DMS 273 treated with DMSO at 0.1 percent for 48 hours (cell line): ENCODE results near the gene METTL22.
"Not testable (repeated sequence)": the region's sequence is repeated elsewhere in the genome, so short reads cannot be mapped to it uniquely, and the experiment has no call there.

Experiments used
- DNase-seq: peaks from one replicate; lab custom pipeline; 2025; lab: John Stamatoyannopoulos, UW

METTL22 gene

DNA sequence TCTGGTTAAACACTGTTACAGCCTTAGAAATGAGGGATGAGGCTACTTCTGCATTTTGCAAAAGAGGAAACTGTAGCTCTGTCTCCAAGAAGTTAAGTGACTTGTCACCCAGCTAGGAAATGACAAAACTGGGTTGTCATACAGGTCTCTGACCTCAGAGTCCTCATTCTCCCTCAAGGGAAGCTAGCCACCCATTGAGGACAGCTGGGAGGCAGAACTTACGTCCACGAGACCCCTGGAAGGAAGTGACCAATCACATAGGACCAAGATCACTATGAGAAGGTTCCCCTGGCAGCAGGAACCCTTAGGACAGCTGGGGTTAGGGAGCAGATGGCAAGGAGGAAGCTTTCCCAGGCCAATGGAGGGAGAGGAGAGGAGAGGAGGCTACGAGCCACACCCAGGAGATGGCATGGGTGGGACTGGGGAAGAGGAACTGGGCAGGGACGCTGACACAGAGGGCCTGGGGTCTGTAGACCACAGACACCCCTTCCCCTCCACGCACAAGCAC is 11.2 kb downstream of the METTL22 start:
- DNase-seq: no peak

DNA sequence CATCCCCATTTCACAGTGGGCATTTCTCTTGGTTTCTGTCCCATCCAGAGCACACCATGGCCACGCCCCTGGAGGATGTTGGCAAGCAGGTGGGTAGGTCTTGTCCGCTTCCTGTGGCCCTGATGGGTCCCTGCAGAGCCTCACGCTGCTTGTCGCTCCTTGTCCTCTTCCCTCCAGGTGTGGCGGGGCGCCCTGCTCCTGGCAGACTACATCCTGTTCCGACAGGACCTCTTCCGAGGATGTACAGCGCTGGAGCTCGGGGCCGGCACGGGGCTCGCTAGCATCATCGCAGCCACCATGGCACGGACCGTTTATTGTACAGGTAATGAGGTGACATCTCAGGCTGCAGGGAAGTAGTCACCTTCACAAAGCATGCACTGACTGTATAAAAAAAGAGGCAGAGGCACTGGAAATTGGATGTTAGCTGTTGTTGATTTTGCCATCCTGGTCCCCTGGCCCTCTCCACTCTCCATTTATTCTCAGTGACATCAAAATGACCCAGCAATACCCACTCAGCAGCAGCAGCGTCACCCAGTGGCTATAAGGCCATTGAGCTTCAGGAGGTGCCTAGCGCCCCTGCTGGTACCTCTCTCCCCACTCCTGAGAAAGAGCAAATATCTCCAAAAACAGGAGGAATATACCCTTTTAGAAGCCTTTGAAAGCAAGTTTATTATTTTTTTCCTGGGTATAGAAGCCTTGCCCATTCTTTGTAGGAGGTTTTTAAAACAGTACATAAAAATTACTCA is 13.7 kb downstream of the METTL22 start:
- DNase-seq: no peak

DNA sequence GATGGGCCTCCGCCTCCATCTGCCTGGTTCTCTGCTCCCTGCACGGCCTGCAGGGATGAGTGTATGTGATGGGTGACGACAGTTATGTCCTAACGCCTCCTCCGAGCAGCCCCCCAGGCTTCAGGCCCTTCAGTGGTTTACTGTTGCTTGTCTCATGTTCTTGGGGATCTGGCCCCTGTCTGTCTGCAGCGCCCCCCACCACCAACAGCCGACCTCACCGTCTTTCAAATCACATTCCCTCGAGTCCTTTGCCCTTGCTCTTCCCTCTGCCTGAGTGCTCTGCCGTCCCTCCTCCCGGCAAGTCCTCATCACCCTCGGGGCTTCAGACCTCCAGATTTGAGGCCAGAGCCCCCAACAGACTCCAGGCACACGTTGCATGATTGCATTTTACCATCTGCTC is 18.2 kb downstream of the METTL22 start:
- DNase-seq: no peak

DNA sequence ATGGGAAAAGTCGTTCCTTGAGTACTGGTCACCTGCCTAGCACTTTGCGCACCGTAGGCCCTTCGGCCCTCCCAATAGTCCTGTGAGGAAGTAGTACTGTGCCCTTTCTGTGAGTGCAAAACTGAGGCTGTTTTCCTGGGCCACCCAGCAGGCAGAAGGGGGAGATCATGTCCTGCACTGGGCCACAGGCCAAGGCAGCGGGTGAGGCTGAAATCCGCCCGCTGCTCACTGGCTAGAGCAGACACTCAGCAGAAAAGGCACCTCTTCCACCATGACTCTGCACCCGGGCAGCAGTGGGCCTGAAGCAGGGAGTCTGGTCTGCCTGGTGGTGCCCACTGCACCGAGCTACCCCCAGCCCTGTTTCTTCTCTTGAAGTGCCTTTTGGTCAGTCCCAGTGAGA is 20.2 kb downstream of the METTL22 start:
- DNase-seq: no peak

DNA sequence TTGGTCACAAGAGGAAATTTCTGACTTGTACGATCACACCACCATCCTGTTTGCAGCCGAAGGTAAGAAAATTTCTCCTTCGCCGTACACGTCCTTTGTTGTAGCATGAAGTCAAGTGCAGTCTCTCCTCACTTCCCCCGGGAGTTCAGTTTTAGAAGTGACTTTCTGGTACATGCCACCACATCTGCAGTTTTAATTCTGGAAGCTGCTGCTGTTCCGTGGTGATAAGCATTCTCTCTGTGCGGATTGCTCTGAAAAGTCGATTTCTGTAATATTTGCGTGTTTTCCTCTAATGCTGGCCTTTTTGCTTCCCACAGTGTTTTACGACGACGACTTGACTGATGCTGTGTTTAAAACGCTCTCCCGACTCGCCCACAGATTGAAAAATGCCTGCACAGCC is 20.6 kb downstream of the METTL22 start:
- no peak for DNase-seq

DNA sequence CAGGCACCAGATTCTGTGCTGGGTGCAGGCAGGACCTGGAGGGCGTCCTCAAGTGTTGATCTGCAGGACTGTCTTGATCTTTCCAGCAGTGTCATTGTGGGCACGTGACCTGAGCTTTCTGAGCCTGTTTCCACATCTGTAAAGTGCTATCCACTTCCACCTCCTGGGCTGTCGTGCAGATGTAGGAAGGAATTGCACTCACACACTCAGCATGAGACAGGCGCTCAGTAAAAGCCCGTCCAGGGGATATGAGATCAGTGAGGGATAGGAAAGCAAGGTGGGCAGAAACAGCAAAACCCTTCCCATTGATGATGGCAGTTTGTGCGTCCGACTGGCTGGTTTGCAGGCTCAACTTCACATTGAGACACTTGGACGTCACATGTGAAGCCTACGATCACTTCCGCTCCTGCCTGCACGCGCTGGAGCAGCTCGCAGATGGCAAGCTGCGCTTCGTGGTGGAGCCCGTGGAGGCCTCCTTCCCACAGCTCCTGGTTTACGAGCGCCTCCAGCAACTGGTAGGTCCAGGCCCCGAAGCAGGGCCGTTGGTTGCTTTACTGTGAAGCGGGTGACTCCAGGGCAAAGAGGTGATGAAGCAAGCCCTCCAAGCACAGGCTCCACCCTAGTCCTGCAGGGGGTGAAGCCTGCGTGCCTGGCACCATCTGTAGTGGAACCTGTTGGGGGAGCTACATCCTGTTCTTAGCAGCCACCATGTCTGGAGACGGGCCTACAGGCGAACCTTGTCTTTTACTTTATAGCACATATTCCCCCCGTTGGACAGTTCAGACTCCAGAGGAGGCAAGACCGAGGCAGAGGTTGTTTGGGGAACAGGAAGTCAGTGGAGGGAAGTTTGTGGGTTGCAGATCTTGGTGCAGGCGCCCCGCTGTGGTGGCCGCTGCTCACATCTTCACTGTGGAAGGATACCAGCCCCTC is 23.0 kb downstream of the METTL22 start:
- no peak for DNase-seq

DNA sequence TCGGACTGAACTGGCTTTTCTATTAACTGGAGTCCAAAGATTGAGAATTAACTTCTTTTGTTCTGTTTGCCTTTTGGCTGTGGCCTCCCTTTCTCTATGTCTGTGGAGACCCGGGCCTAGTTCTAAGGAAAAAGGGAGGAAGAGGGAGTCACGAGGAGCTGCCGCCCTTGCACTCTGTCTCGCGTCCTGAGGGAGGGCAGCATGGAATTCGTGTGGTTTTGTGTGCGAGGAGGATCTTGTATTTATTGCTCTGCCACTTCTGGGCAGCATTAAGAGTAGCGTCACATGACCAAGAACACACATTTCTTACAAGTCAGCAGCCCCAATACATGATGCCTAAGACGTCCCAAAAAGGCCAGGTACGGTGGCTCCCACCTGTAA is 23.6 kb downstream of the METTL22 start:
- DNase-seq: no peak

DNA sequence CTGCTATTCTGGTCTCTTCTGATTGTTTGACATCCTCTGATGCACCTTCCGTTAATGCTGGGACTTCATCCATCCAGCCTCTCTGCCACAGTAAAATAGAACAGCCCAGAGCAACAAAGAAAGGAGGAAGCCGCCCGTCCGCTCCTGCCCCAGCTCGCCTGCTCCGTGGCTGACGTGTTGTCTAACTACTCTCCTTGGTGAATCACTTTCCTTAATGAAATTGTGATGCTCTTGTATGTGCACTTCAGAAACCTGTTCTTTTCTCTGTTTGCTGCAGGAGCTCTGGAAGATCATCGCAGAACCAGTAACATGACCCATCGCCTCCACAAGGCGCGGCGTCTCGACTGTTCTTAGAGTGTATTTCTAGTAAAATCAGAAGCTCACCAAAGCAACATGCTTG is 24.3 kb downstream of the METTL22 start:
- DNase-seq: no peak

DNA sequence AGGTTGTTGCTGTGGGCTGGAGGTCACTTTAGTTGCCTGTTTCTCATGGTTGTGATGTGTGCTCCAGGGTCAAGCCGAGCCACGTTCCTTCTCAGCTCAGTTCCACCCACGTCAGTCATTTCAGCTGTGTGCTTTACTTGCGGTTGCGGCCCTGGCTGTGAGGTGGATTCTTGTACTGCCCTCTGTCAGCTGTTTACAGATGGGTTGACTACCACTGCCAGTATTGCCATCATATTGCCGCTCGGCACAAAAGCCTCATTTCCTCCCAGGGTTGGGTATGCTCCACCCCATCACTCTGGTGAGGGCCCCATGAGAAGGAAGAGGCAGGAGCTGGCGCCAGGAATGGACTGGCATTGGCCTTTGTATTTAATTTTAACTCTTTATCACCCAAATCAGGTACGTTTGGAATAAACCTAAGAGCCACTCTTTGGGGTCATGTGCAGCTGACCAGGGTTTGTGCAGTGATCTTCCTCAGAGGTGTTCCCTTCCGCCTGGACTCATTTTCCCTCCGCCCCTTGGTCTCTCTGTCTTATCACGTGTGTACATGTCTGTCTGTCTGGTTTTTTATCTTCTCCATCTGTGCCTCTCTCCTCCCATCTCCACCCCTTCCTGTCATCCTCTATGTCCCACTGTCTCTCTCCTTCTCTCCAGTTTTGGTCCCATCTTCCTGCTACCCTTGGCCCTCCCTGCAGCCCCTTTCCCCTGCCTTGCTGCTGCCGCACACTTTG is 25.0 kb downstream of the METTL22 start:
- DNase-seq: no peak

DNA sequence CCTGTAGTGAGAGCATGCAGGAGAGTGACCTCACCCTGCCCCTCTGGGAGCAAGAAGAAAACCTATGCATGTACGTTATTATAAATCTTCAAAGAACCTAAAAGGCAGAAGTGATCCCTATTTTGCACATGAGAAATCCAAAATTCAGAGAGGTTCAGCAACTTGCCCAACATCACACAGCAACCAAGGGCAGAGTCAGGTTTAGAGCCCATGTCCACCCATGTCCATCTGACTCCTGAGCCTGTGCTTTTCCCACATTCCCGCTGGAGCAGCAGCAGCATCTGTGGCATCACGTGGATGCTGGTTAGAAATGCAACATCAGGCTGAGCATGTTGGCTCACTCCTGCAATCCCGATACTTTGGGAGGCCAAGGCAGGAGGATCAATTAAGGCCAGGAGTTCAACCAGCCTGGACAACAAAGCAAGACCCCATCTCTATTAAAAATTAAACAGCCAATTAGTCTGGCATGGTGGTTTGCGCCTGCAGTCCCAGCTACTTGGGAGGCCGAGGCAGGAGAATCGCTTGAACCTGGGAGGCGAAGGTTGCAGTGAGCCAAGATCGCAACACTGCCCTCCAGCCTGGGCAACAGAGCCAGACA is 26.3 kb downstream of the METTL22 start:
- no peak for DNase-seq

DNA sequence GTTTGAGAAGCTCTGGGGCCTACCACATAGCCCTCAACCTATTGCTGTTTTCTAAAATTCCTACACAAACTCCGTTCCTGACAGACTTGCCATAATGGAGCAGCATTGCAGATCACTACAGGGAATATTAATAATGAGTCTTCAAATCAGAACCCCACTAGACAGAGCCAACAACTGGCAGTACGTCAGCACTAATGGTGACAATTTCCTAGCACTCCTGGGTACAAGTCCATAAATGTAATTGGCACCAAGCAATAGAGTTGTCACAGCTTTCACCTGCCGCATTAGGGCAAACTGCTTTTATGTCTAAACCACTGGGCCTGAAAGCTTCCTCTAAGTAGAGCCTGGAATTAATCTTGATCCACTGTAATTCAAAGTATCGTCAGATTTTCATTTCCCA is 27.4 kb downstream of the METTL22 start:
- no peak for DNase-seq

DNA sequence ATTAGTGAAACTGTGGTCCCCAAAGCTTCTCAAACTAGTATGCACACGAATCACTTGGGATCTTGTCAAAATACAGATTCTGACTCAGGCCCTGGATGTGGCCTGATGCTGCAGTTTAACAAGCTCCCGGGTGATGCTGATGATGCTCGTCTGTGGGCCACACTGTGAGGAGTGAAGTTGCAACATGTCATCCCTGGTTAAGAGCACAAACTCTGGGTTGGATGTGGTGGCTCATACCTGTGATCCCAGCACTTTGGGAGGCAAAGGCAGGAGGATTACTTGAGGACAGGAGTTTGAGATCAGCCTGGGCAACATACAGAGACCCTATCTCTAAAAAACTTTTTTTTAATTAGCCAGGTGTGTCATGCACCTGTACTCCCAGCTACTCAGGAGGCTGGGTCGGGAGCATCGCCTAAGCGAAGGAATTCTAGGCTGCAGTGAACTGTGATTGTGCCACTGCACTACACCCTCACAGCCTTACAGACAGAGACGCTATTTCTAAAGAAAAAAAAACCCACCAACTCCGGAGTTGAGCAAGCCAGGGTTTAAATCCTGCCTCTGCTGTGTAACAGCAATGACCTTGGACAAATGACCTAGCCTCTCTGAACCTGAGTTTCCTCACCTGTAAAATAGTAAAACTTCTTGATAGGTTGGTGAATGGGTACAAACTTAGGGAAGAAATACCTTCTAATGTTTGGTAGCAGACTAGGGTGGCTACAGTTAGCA is 28.5 kb downstream of the METTL22 start:
- no peak for DNase-seq

DNA sequence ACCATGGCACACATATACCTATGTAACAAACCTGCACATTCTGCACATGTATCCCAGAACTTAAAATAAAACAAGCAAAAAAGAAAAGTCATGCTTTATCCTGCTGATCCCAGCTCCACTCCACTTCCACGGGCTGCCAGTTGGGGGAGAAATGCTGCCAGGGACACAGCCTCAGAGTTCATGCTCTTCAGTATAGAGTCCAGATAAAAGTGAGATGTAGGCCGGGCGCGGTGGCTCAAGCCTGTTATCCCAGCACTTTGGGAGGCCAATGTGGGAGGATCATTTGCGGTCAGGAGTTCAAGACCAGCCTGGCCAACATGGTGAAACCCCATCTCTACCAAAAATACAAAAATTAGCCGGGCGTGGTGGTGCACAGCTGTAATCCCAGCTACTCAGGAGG is 30.5 kb downstream of the METTL22 start:
- DNase-seq: not testable (repeated sequence)

DNA sequence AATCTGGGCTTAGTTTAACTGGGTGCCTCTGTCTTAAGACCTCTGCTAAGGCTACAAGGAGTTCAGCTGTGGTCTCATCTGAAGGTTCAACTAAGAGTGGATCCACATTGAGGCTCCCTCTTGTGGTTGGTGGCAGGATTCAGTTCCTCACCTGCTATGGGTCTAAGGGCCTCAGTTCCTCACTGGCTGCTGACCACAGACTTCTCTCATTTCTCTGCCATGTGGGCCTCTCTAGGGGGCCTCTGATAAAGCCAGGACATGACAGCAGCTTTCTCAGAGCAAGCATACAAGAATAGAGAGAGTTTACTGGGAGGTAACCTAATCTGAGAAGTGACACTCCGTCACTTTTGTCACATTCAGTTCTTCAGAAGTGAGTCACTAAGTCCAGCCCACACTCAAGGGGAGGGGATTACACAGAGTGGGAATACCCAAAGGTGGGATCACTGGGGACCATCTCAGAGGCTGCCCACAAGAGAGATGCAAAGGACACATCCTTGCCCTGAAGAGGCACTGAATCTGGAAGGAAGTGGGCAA is 33.8 kb downstream of the METTL22 start:
- DNase-seq: no peak

DNA sequence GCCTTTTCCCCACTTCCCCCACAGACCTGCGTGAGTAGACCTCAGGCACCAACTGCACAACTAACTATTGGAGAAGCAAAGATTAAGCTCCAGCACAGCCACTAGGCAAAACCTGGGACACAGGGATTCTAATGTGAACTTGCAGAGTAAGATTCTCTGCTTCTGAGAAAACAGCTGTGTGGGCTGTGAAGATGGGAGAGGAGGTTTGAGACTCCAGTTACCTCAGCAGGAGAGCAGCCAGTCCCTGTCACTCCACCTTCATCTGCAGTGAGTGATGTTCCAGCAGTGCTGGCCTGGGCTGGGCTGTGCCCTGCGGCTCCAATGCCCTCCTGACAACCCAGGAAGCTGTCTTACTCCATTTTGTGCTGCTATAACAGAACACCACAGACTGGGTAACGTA is 34.9 kb downstream of the METTL22 start:
- no peak for DNase-seq

DNA sequence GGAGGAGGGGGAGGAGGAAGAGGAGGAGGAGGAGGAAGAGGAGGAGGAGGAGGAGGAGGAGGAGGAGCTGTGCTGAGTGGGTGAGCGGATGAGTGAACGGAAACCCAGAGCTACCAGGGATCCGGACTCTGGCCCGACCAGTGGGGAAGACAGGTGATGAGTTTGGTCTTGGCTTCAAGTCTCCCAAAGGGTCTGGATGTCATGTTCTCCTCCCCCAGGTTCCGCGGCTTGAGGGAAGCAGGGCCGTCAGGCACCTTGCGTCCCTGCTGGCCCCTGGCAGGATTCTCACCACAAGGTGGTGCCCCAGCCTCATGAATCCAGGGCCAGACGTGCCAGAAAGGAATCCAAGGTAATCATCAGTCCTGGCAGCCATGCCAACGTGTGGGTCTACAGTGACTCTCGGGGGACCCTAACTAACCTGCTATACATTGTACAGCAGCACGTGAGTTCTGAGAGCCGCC is 39.4 kb downstream of the METTL22 start:
- peak; percentile 50 for DNase-seq

DNA sequence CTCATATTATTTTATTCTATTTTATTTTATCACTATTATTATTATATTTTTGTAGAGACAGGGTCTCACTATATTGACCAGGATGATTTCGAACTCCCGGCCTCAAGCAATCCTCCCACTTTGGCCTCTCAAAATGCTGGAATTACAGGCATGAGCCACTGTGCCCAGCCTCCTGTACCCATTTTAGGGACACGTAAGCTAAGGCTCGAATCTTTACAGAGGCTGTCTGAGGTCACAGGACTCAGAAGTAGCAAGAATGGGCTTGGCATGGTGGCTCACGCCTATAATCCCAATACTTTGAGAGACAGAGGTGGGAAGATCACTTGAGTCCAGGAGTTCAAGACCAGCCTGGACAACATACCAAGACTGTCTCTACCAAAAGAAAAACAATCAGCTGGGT is 40.2 kb downstream of the METTL22 start:
- DNase-seq: no peak

DNA sequence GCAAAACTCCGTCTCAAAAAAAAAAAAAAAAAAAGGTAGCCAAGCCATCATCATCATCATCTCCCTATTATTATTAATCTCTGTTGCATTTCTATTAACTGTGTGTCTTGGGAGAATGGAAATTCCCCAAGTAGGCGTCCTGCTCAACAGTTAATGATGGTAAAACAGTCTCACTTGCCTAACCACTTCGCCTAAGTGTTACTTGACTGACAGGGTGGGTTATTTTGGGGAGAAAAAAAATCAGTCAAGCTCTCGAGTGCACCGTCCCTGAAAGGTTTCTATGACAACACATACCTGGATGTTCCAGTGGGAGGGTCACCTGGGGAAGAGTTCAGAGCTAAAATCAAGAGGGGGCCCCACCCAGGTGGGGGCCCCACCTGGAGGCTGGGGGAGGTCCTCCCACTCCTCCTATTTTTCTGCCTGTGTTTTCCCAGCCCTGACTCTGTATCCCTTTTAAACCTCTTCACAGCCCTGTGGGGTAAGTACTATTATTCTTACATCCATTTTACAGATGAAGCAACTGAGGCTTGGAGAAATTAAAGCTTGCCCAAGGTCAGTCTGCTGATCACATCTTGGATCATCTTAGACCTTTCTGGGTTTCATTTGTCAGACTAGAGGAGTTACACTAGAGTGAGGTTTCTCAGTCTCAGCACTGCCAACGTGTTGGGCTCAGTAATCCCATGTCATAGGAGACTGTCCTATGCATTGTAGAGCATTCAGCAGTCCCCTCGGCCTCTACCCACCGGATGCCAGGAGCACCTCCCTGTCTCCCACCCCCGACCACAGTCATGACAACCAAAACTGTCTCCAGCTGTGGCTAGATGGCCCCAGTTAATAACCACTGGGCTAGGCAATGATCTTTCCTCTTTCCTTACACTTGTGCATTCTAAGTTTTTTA is 41.9 kb downstream of the METTL22 start:
- no peak for DNase-seq

DNA sequence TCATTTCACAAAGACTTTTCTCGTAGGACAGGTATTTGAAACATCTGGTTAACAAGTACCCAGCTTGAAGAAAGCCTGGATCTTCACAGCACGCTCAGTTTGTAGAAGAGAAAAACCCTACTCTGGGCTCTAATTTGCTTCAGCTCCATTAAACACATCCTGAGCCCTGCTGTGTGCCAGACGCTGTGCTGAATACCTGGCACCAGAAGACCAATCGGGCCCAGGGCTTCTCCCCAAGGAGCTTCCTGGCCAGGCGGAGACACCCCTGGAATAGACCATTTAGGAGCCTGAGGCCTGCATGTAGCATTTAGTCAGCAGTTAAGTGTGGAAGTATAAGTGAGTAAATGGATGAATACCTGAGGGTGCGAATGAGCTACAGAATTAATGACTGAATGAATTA is 44.0 kb downstream of the METTL22 start:
- DNase-seq: no peak

DNA sequence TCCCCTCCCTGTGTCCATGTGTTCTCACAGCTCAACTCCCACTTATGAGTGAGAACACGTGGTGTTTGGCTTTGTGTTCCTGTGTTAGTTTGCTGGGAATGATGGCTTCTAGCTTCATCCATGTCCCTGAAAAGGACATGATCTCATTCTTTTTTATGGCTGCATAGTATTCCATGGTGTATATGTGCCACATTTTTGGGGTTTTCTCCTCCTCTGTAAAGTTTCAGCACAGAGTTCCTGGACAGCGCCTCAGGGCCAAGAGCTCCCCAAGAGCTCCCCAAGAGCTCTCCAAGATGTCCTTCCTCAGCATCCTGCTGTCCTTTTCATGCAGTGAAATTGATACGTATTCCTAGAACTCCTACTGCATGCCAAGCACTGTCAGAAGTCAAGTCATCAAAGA is 46.0 kb downstream of the METTL22 start:
- DNase-seq: no peak
